DOHH2 (cell line): ENCODE results near the gene TMEM190.

Experiments used
- CTCF ChIP-seq: fragments of 200-600 bp; sonication (generic); IDR thresholded peaks from one replicate; pipeline ENCODE4 v1.5.1; 2014; ENCODE audit warnings: antibody characterized with exemption, mild to moderate bottlenecking, low read depth, low read length; ENCODE audit not compliant: poor library complexity, severe bottlenecking
- EZH2phosphoT487 ChIP-seq: fragments of 200-600 bp; sonication (generic); IDR thresholded peaks from 2 replicates; pipeline ENCODE4 v1.6.1; 2017; ENCODE audit warnings: borderline replicate concordance, mild to moderate bottlenecking, antibody characterized with exemption, low read length, moderate library complexity, mixed read lengths

- TF ChIP-seq CTCF (no peak), EZH2phosphoT487 (no peak)
Observed at GRCh38 chr19:55350620-55351315, 25.9 kb upstream of the TMEM190 start.
